ENCODE data around the gene DFFB.

Gene DFFB

GRCh38 chr1:3929126-3929525 lies 71.8 kb downstream of the DFFB start:
- FAIRE-seq, result no peak

GRCh38 chr1:3930301-3931006 lies 73.2 kb downstream of the DFFB start:
- no peak for FAIRE-seq

- no peak for FAIRE-seq
These were observed 74.0 kb downstream of the DFFB start for GRCh38 chr1:3931007-3931912.

- FAIRE-seq, result no peak
These were observed 75.1 kb downstream of the DFFB start for GRCh38 chr1:3932156-3932919.

Data from endometrium (tissue), 2 donors.